Parathyroid adenoma (tissue), 2 donors: ENCODE measurements around the gene GSC2.
A peak's percentile ranks its signal among the peaks of the same experiment; 100 is the strongest.

ENCODE experiments used
- H2AFZ ChIP-seq: fragments of 300-600 bp; sonication (generic); one replicate; pipeline ENCODE4 v1.7.0; 2017; ENCODE audit warnings: antibody characterized with exemption, mild to moderate bottlenecking
- H3K27ac ChIP-seq: fragments of 300-600 bp; sonication (generic); one replicate; pipeline ENCODE4 v1.7.0; 2017
- H3K27me3 ChIP-seq: fragments of 300-600 bp; sonication (generic); one replicate; pipeline ENCODE4 v1.7.0; 2017; ENCODE audit warnings: low read length; ENCODE audit not compliant: control insufficient read depth, insufficient read depth
- H3K36me3 ChIP-seq: fragments of 300-600 bp; sonication (generic); one replicate; pipeline ENCODE4 v1.7.0; 2017; ENCODE audit warnings: low read length; ENCODE audit not compliant: control insufficient read depth, insufficient read depth
- H3K4me1 ChIP-seq: fragments of 300-600 bp; sonication (generic); one replicate; pipeline ENCODE4 v1.7.0; 2017; ENCODE audit warnings: control low read depth
- H3K4me2 ChIP-seq: fragments of 300-600 bp; sonication (generic); one replicate; pipeline ENCODE4 v1.7.0; 2017; ENCODE audit warnings: low read length
- H3K4me3 ChIP-seq: fragments of 300-600 bp; sonication (generic); one replicate; pipeline ENCODE4 v1.7.0; 2017; ENCODE audit warnings: low read depth, low read length
- H3K79me2 ChIP-seq: fragments of 300-600 bp; sonication (generic); one replicate; pipeline ENCODE4 v1.7.0; 2017; ENCODE audit warnings: control low read depth
- H3K9ac ChIP-seq: fragments of 300-600 bp; sonication (generic); one replicate; pipeline ENCODE4 v1.7.0; 2017; ENCODE audit warnings: mild to moderate bottlenecking
- H3K9me3 ChIP-seq: fragments of 300-600 bp; sonication (generic); one replicate; pipeline ENCODE4 v1.7.0; 2017; ENCODE audit warnings: low read length; ENCODE audit not compliant: control insufficient read depth
- TF ChIP-seq, protein P1 (sequence below): fragments of 300-600 bp; sonication (generic); IDR thresholded peaks from one replicate; pipeline ENCODE4 v1.7.0; 2017; ENCODE audit warnings: antibody characterized with exemption, mild to moderate bottlenecking
- donor health status: primary hyperparathyroidism.

Gene GSC2

DNA sequence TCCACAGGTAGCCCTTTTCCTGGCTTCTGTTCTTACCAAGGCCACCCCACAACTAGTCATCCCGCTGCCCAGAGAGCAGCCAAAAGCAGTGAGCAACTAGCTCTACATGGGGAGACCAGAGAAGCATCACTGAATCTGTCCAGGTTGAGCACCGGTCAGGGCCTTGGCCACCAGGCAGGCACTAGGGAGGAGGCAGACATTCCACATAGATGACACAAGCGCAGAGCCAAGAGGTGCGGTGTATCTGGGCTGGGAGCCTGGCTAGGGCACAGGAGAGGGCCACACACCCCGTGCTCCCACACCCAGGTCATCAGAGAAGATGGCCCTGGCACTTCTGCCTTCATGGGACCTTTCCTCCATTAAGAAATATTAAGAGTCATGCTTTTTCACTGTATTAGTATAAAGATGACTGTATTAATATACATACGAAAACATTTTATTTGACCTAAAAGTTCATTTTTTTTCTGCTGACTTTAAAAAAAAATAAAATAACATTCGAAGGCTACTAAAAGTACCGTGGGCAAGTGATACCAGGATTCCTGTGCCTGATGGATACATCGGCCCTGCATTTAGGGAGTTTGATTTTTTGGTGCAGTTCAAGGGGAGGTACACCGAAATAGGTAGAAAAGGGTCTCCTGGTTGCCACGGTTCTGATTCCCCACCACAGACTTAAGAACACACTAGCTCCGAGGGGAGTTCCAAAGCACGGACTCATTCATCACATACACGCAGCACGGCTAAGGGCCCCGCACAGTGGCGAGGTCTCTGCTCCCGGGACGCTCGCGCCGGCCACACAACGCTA, 29.1 kb downstream of the GSC2 start:
- Histone ChIP-seq H3K36me3 (no peaks in the 10 kb centered on the region), H2AFZ (peak overlapping the region; percentile 83), H3K9ac (no peak overlapping the region), H3K4me1 (peaks cover 7% of the 10 kb centered on the region), H3K27me3 (no peaks in the 10 kb centered on the region), H3K9me3 (no peaks in the 10 kb centered on the region), H3K27ac (peak overlapping the region; percentile 80), H3K79me2 (peaks cover 41% of the 10 kb centered on the region), H3K4me3 (peak overlapping the region; percentile 85), H3K4me2 (peak overlapping the region; percentile 64)
- TF ChIP-seq, protein P1, sequence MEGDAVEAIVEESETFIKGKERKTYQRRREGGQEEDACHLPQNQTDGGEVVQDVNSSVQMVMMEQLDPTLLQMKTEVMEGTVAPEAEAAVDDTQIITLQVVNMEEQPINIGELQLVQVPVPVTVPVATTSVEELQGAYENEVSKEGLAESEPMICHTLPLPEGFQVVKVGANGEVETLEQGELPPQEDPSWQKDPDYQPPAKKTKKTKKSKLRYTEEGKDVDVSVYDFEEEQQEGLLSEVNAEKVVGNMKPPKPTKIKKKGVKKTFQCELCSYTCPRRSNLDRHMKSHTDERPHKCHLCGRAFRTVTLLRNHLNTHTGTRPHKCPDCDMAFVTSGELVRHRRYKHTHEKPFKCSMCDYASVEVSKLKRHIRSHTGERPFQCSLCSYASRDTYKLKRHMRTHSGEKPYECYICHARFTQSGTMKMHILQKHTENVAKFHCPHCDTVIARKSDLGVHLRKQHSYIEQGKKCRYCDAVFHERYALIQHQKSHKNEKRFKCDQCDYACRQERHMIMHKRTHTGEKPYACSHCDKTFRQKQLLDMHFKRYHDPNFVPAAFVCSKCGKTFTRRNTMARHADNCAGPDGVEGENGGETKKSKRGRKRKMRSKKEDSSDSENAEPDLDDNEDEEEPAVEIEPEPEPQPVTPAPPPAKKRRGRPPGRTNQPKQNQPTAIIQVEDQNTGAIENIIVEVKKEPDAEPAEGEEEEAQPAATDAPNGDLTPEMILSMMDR: no peak

DNA sequence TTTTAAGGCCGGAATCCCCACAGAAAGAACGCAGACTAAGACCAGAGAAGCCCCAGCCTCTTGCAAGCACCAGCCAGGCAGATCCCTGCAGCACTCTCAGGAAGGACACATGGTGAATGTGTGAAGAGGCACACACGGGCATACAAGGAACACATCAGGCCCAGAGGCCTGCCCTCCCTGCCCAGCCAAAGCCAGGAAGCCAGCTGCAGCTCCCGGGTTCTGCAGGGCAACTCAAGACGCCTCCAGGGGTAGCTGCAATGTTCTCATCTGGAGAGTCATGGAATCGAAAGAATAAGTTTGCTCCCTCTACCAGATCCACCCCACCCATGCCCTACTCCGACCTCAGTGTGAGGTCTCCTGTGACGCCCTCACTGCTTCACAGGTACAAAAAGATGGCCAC, 30.1 kb downstream of the GSC2 start:
- Histone ChIP-seq H3K36me3 (no peaks in the 10 kb centered on the region), H3K4me1 (peaks cover 7% of the 10 kb centered on the region), H2AFZ (no peak overlapping the region), H3K4me2 (no peak overlapping the region), H3K9ac (no peak overlapping the region), H3K9me3 (no peaks in the 10 kb centered on the region), H3K27me3 (no peaks in the 10 kb centered on the region), H3K4me3 (no peak overlapping the region), H3K79me2 (peaks cover 52% of the 10 kb centered on the region), H3K27ac (no peak overlapping the region)
- TF ChIP-seq, protein P1: no peak

DNA sequence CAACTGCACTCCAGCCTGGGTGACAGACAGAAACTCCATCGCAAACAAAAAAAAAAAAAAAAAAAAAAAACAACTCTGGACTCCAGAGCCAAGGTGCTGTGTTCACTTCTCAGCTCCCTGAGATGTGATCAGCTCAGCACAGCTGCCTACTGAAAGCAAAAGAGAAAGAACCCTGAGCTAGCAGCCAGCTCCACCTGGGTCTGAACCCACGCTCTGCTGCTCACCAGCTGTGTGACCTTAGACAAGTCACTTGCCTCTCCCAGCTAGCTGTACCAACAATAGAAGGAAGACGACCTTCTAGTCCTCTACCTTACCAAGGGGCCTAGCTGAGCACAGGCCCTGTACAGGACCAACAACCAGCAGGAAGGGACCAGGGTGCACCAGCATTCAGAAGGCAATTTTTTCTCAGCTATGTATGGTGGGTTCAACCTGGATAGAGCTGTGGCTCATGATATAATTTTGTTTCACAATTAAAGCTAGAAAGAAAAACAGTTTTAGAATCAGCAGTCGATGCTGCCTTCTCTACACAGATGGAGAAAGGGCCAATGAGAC, 31.7 kb downstream of the GSC2 start:
- peaks cover 7% of the 10 kb centered on the region for H3K4me1 ChIP-seq
- no peak overlapping the region for H3K4me2 ChIP-seq

DNA sequence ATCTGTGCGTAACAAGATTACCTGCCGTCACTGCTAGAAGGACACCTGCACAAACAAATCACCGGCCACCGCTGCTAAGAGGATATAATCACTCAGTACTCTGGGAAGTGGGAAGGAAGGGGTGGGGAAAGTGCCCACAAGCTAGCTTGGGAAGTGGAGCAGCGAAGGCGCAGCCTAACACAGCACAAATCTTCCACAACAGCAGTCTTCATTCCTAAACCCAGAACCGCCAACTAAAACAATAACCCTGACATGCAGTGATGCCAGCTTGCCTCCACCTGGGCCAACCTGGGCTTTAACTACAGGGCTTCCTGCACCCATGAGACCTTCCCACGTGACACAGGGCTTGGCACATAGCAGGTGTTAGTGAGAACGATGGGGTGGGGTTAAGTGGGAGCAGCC, 33.0 kb downstream of the GSC2 start:
- Histone ChIP-seq H3K4me2 (no peak overlapping the region), H3K9me3 (no peaks in the 10 kb centered on the region), H3K27ac (no peak overlapping the region), H3K36me3 (no peaks in the 10 kb centered on the region), H3K9ac (no peak overlapping the region), H3K4me1 (peaks cover 7% of the 10 kb centered on the region), H3K4me3 (no peak overlapping the region), H3K79me2 (peaks cover 53% of the 10 kb centered on the region), H3K27me3 (no peaks in the 10 kb centered on the region), H2AFZ (no peak overlapping the region)
- TF ChIP-seq, protein P1: no peak

More for the DNA sequence above, 31.7 kb downstream of the GSC2 start:
- Histone ChIP-seq H3K27ac (no peak overlapping the region), H3K27me3 (no peaks in the 10 kb centered on the region), H3K36me3 (no peaks in the 10 kb centered on the region), H2AFZ (no peak overlapping the region), H3K9ac (no peak overlapping the region), H3K9me3 (no peaks in the 10 kb centered on the region), H3K79me2 (peaks cover 53% of the 10 kb centered on the region), H3K4me3 (no peak overlapping the region)
- TF ChIP-seq, protein P1: no peak

DNA sequence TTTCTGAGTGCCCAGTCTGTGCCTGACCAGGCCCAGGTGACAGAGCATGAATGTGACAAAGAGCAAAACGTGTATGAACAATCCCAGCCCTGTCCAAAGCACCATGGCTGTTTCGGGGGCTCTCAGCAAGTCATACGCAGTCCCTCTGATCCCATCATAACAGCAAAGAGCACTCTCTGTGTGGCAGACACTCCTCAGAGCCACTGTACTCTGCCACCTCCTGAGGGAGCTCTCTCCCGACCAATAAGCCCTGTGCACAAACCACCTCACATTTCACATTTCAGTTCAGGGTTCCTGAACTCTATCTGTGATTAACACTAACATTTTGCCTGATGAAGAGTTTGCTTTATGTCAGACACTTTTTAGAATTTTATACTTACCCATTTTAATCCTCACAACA, 34.5 kb downstream of the GSC2 start:
- H3K36me3 ChIP-seq: no peaks in the 10 kb centered on the region
- peaks cover 5% of the 10 kb centered on the region for H3K4me1 ChIP-seq
- H3K27me3 ChIP-seq: no peaks in the 10 kb centered on the region
- H3K9ac ChIP-seq: no peak overlapping the region
- no peak overlapping the region for H3K27ac ChIP-seq
- H2AFZ ChIP-seq: no peak overlapping the region
- TF ChIP-seq, protein P1: no peak
- peaks cover 60% of the 10 kb centered on the region for H3K79me2 ChIP-seq
- no peaks in the 10 kb centered on the region for H3K9me3 ChIP-seq
- no peak overlapping the region for H3K4me2 ChIP-seq
- no peak overlapping the region for H3K4me3 ChIP-seq
